Right renal pelvis (tissue), 4 donors: ENCODE results near the gene KIAA1217. TPM values are rescaled to one million over a fixed set of nuclear protein-coding genes. Genes with fewer than 3 reads are reported as not detected.

Experiments used
- DNase-seq, 4 donors: peaks; one replicate each; pipeline ENCODE4 v3.0.0-alpha.2; 2013; ENCODE audit warnings: low read depth in 4 of 4, low spot score in 3 of 4, missing footprints in 1 of 4
- polyA plus RNA-seq, 4 donors: library from polyadenylated mRNA; unstranded; fragments of 120-200 nt; gene quantifications; one replicate each; pipeline ENCODE4 v1.2.1, GENCODE V29; 2013; ENCODE audit not compliant: insufficient read length in 4 of 4

Gene KIAA1217
- polyA plus RNA-seq, 4 donors = 77.7 to 94.6 (median 84.9) TPM

- no peak for DNase-seq
Measured at GRCh38 chr10:24569330-24569796, 360.4 kb downstream of the KIAA1217 start.

- no peak for DNase-seq
Measured at GRCh38 chr10:24569828-24570657, 361.1 kb downstream of the KIAA1217 start.

- DNase-seq = no peak
Measured at GRCh38 chr10:24570658-24571426, 361.9 kb downstream of the KIAA1217 start.

DNA sequence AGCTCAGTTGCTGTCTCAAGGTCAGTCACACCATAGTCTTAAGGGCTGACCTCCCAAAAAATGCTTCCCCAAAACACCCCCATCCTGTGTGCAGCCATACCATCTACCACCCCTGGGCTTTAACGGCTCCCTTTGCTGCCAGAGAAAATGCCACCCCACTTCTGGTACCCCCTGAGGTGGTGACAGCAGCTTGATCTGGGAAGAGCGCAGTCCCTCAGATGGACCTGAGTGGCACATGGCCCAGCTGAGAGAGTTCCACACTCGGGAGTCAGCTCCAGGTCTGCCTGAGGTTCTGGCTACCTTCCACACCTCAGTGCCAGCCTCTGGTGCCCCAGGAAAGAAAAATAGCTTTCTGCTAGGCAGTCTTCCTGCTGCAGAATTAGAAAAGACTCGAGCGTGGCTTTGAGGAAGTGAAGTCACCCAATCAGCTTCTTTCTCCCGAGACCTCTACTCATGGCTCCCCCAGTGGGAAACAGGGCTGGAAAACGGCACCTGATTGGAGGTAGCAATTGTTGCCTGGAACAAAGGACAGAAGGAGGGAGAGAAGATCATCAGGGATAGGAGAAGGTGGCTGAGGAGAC is 363.0 kb downstream of the KIAA1217 start:
- DNase-seq = no peak

GRCh38 chr10:24574161-24574560 is 365.2 kb downstream of the KIAA1217 start:
- no peak for DNase-seq

DNA sequence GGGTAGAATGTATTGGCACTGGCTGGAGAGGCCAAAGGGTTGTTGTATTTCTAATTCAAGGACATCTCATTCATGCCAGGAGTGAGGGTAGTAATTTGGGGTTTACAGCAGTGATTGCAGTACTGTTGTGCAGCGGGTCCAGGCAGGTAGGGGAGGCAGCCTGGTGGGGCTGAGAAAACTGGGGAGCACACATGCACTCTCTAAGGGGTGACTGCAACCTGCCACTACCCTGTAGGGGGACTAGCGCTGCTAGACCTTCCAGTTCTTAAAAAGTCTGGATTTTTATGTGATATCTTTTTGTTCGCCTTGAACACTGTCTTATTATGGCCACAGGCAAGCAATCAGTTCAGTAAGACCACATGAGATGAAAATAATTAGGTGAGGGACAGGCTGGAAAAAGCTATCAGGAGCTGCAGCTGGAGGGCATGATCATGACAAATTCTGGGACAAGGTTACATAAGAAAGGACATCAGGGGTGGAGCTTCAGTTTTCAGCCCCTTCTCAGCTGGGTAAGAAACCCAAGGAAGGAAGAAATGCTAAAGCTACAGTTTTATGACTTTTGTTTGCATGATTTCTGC is 365.7 kb downstream of the KIAA1217 start:
- no peak for DNase-seq

DNA sequence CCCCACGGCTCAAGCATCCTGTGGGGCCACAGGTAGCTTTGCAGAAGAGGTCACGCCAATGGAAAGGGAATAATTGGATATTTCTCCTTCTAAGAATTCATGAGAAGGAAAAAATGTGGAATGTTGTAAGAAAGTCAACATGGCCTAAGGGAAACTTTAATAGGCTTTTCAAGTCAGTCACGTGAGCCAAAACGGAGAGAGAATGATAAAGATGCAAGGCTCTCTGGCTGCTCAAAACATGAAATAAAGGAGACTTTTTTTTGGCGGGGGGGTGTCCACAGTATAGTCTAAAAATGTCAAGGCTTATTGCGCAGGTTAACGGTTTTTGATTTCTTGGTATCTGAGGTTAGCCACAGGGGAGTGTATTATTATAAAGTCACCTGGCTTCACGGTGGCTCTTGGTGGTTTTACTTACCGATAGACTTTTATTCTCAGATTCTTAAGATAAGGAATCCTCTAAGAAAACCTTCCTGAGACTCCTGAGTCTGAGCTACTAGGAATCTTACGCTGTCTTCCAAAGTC is 366.6 kb downstream of the KIAA1217 start:
- DNase-seq = no peak

DNA sequence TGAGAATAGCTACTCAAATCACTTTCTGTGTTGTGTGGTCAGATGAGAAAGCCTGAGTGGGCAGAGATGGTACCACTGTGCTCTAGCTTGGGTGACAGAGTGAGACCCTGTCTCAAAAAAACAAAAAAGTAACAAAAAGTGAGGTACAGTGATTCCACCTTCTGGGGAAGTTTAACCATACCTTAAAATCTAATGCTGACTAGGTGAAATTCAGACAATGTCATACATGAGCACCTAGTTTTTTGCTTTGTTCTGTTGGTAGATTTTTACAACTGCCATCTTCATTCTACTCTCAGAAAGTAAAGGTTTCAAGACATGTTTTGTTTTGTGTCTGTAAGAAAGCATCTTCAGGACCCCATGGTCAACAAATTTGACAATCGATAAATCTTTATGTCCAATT is 370.5 kb downstream of the KIAA1217 start:
- no peak for DNase-seq

GRCh38 chr10:24579906-24580305 is 371.0 kb downstream of the KIAA1217 start:
- no peak for DNase-seq

DNA sequence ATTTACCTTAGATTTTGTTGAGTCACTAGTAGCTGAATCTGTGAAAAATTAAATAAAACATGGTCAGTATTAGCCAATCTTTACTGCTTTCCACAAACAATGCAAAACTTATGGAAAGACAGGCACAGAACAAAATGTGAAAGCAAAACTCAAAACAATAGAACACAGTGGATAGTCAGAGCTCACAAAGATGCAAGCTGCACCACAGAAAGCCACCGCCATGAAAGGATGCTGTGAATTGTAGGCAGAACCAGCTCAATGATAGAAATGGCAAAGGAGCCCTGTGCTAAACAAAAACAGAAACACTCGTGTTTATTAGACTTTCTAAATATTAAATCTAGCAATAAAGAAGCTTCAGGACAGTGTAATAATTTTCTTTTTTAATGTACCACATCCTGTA is 380.3 kb downstream of the KIAA1217 start:
- DNase-seq = no peak

DNA sequence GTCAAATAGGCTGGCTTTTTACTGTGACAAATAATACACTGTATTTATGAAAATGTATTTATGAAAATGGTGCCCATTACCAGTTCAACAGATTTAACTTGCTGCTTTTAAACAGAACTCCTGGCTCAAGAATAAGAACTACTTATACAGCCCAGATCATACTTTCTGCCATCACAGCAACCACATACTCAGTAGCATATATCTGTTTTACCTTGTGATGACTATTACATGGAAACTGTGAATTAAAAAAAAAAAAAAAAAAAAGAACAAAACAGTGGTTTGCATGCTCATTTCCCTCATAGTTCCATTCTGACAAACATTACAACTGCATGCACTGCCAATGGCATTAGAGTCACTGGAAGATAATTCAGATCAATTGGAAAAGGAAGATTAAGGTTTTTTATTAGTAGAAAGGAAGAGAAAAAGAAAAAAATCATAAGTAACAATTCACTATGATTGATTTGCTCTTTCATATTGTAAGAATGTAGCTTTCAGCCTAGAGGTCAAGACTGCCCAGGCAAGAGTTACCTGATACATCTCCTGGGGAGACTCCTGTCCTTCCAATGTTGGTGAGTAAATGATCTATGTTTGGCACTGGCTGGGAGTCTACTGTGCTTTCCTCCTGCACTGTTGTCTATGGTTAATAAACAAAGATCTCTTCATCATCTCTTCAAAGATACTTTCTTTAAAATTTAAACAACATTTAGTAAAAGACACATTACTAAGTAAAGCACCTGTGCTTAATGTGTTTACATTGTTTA is 381.9 kb downstream of the KIAA1217 start:
- DNase-seq = no peak

GRCh38 chr10:24596217-24596930 is 387.4 kb downstream of the KIAA1217 start:
- no peak for DNase-seq

- DNase-seq = no peak
Measured at GRCh38 chr10:24597426-24597825, 388.5 kb downstream of the KIAA1217 start.
